ENCODE measurements around the gene RPS14. TPM values are rescaled to one million over a fixed set of nuclear protein-coding genes. Genes with fewer than 3 reads are reported as not detected.

The RPS14 gene
- total and polyA plus RNA-seq, 9 of the 15 experiments (the other 6 are each of a cell fraction or from before 2014, with no cell fraction given): 1,824 to 5,983 (median 3,017) TPM

DNA sequence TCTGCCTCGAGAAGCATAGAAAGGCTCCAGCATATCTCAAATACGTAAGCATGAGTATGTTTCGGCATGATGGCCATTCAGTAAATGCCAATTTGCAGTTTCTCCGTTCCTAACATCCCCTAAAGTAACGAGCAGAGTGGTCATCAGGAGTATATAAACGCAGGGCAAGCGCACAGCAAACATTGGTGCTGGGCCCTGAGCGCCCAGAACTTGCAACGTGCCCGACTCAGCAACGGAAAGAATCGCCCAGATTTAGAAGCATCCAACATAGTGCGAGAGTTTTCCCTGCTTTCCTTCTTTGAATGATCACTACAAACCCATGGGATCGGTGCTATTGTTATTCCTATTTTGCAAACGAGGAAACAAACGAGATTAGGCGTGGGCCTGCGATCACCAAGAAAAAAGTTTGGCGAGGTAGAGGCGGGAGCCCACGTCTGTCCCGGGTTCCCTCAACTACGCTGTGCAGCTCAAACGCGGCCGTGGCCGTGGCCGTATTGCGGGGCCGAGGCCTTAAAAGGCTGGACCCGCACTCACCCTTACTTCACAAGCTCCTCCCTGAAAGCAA lies 505 bp downstream of the RPS14 start (continued):
- no peak for TF ChIP-seq CBX2 (IDR thresholded peaks at IDR 0.05; ENCODE audit: insufficient read depth, low read length, poor library complexity, severe bottlenecking)
- TF ChIP-seq GATAD2B (IDR thresholded peaks at IDR 0.05; ENCODE audit: borderline replicate concordance): no peak
- TF ChIP-seq MTA2 (IDR thresholded peaks at IDR 0.05; ENCODE audit: low read depth): no peak
- TF ChIP-seq ZNF696 (CRISPR knock-in tag; conservative IDR thresholded peaks at IDR 0.05): no peak
- TF ChIP-seq TSC22D4 (tag; IDR thresholded peaks at IDR 0.05): no peak
- TF ChIP-seq ETV5 (CRISPR knock-in tag; IDR thresholded peaks at IDR 0.05; ENCODE audit: low read depth): 0 out of 2 replicates have a peak, but pooled peaks have one; percentile 4
- peak; percentile 72 for TF ChIP-seq CHD1 (IDR thresholded peaks at IDR 0.05; ENCODE audit: low read length)
- no peak for TF ChIP-seq EZH2 (IDR thresholded peaks at IDR 0.05; ENCODE audit: borderline replicate concordance, low read depth, low read length)
- TF ChIP-seq YY1 (IDR thresholded peaks at IDR 0.05; ENCODE audit: borderline replicate concordance in 1 of 3, control insufficient read depth in 1 of 3, extremely low read depth in 1 of 3, insufficient read depth in 3 of 3, insufficient read length in 1 of 3, insufficient replicate concordance in 2 of 3, low read depth in 1 of 3, low read length in 2 of 3): no peak
- TF ChIP-seq SAP30 (IDR thresholded peaks at IDR 0.05; ENCODE audit: borderline replicate concordance, insufficient read depth, low read depth, low read length, poor library complexity, severe bottlenecking): peak; percentile 58
- no peak for TF ChIP-seq RUNX1 (IDR thresholded peaks at IDR 0.05; ENCODE audit: low read depth)
- 0 out of 4 replicates have a peak, but pooled peaks of 1 of the 2 experiments have one; percentile 19 for TF ChIP-seq NRF1 (conservative IDR thresholded peaks at IDR 0.05 in 1 of 2, IDR thresholded peaks at IDR 0.05 in 1 of 2)
- no peak for TF ChIP-seq RAD21 (CRISPR knock-in tag; conservative IDR thresholded peaks at IDR 0.05 in 1 of 2, IDR thresholded peaks at IDR 0.05 in 1 of 2)
- no peak for TF ChIP-seq MAFK (IDR thresholded peaks at IDR 0.05; ENCODE audit: low read length)
- no peak for TF ChIP-seq EGR1 (conservative IDR thresholded peaks at IDR 0.05)
- TF ChIP-seq E2F5 (CRISPR knock-in tag; IDR thresholded peaks at IDR 0.05): peak; percentile 44; the same call in 1 of the 2 replicates
- no peak for TF ChIP-seq NELFE (IDR thresholded peaks at IDR 0.05; ENCODE audit: insufficient read depth, insufficient read length)
- TF ChIP-seq, protein P1, sequence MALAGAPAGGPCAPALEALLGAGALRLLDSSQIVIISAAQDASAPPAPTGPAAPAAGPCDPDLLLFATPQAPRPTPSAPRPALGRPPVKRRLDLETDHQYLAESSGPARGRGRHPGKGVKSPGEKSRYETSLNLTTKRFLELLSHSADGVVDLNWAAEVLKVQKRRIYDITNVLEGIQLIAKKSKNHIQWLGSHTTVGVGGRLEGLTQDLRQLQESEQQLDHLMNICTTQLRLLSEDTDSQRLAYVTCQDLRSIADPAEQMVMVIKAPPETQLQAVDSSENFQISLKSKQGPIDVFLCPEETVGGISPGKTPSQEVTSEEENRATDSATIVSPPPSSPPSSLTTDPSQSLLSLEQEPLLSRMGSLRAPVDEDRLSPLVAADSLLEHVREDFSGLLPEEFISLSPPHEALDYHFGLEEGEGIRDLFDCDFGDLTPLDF (CRISPR knock-in tag; IDR thresholded peaks at IDR 0.05): no peak
- TF ChIP-seq NCOR1 (IDR thresholded peaks at IDR 0.05): no peak
- TF ChIP-seq, protein P2, sequence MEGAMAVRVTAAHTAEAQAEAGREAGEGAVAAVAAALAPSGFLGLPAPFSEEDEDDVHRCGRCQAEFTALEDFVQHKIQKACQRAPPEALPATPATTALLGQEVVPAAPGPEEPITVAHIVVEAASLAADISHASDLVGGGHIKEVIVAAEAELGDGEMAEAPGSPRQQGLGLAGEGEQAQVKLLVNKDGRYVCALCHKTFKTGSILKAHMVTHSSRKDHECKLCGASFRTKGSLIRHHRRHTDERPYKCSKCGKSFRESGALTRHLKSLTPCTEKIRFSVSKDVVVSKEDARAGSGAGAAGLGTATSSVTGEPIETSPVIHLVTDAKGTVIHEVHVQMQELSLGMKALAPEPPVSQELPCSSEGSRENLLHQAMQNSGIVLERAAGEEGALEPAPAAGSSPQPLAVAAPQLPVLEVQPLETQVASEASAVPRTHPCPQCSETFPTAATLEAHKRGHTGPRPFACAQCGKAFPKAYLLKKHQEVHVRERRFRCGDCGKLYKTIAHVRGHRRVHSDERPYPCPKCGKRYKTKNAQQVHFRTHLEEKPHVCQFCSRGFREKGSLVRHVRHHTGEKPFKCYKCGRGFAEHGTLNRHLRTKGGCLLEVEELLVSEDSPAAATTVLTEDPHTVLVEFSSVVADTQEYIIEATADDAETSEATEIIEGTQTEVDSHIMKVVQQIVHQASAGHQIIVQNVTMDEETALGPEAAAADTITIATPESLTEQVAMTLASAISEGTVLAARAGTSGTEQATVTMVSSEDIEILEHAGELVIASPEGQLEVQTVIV (CRISPR knock-in tag; IDR thresholded peaks at IDR 0.05; ENCODE audit: borderline replicate concordance): no peak
